Stimulated activated CD8-positive, alpha-beta memory T cell treated with anti-CD3 and anti-CD28 coated beads, Interleukin-15, amount 100 ng/mL, for 4 hours (primary cell): ENCODE measurements around the gene SLC25A10.
"Not testable (repeated sequence)": the region's sequence is repeated elsewhere in the genome, so short reads cannot be mapped to it uniquely, and the experiment has no call there.

Experiments used
- DNase-seq, 2 donors: peaks; one replicate each; pipeline ENCODE4 v3.0.0-alpha.2; 2020; ENCODE audit warnings: low read depth in 2 of 2

Gene SLC25A10

GRCh38 chr17:81722184-81723120 lies 10.4 kb downstream of the SLC25A10 start:
- no peak for DNase-seq

DNA sequence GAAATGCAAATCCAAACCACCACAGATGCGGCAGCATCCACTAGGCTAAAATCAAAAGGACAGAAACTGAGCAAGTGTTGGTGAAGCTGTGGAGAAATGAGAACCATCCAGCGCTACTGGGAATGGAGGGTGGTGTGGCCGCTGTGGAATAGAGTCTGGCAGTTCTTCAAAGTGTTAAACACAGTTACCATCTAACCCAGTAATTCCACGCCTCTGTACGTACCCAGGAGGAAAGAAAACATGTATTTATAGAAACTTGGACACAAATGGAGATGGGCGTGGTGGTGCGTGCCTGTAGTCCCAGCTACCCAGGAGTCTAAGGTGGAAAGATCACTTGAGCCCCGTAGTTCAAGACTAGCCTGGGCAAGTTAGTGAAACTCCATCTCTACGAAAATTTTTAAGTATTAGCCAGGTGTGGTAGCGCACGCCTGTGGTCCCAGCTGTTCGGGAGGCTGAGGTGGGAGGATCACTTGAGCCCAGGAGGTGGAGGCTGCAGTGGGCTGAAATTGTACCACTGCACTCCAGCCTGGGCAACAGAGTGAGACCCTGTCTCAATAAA lies 11.6 kb downstream of the SLC25A10 start:
- DNase-seq: no peak

DNA sequence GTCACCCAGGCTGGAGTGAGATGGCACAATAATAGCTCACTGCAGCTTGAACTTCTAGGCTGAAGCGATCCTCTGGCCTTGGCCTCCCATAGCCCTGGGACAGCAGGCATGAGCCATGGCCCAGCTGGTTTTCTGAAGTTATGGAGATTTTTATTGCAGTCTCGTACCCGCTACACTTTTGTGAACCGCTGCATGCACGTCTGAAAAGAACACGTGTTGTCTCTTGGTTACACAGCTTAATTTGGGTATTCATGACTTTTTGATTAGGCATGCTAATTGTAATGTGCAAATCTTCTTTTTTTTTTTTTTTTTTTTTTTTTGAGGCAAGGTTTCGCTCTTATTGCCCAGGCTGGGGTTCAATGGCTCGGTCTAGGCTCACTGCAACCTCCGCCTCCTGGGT lies 13.4 kb downstream of the SLC25A10 start:
- no peak for DNase-seq

DNA sequence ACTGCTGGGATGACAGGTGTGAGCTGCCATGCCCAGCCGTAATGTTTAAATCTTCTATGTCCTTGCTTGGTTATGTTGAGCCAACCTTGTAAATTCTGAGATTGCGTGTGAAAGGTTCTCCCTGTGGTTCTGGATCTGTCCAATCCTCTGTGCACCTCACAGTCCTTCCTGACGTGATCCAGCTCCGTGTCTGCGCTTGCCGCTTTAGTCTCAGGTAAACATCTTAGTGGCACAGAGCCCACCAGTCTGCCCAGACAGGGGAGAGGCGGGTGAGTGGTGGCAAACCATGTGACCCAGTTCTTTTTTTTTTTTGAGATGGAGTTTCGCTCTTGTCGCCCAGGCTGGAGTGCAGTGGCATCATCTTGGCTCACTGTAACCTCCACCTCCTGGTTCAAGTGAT lies 13.9 kb downstream of the SLC25A10 start:
- no peak for DNase-seq

GRCh38 chr17:81727324-81728031 lies 15.4 kb downstream of the SLC25A10 start:
- no peak for DNase-seq

DNA sequence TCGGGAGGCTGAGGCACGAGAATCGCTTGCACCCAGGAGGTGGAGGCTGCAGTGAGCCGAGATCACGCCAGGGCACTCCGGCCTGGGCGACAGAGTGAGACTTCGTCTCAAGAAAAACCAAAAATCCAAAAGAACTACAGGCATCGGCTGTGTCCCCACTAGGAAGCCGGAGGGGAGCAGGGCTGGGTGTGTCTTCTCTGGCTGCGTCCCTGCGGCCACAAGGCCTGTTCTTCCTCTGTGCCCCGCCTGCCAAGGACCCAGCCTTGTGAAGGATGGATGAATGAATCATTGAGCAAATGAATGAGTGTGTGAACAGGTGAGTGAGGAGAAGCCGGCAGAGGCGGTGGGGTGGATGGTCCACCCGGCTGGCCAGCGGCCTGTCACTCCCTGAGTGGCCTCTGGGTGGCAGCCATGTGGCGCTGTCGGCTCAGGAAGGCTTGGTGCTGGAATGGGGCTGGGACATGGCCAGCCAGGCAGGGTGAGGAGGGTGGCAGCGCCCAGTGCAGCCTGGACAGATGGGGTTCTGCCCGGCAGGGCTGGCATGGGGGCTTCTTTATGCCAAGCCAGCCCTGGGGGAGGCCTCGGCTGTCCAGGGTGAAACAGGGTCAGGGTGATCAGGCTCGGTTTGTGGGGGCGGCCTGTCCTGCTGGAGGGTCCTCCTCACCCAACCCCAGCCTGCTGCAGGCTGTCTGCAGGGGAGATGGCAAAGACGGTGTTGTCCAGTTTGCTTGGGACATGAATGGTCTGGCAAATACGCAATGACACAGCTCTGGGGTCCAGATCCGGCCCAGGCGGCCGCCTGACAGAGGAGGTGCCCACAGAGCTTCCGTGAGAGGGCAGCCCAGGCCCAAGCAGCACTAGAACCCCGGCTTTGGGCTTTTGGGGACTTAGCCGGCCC lies 21.7 kb downstream of the SLC25A10 start:
- no peak for DNase-seq

DNA sequence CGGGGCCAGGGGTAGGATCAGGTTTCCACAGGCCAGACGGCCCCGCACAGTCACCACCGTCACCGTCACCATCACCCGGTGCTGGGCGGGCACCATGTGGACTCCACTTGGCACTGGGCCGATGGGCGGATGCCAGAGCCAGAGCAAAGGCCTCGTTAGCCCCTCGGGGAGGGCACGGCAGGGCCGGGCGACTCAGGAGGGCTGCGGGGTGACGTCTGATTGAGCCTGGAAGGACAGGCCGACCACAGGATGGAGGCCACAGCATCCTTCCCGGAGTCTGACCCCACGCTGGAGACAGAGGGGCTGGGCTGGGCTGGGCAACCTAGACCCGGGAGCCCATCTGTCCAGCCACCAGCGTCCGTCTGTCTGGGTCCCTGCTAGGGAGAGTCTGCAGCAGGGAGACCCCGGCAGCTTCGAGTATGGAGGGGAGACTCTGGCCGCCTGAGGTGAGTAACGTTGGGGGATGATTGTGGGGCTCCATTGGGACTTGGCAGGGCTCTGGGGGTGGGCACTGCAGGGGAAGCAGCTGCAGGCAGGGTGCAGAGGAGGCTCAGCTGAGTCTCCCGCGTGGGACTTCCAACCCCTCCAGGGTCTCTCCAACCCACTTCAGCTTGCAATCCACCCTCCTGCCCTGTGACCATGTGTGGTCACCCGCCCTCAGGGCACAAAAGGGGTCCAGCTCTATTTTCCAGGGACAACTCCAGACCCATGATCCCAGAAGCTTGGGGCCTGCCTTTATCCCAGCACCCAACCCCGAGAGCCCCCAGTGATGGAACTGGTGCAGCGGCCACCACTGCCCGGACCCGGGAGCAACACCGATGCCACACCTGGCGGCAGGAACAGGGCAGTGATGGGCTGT lies 22.6 kb downstream of the SLC25A10 start:
- DNase-seq: no peak

GRCh38 chr17:81735264-81736102 lies 23.4 kb downstream of the SLC25A10 start:
- DNase-seq: no peak

- DNase-seq: no peak
Measured at GRCh38 chr17:81737947-81738800, 26.1 kb downstream of the SLC25A10 start.

DNA sequence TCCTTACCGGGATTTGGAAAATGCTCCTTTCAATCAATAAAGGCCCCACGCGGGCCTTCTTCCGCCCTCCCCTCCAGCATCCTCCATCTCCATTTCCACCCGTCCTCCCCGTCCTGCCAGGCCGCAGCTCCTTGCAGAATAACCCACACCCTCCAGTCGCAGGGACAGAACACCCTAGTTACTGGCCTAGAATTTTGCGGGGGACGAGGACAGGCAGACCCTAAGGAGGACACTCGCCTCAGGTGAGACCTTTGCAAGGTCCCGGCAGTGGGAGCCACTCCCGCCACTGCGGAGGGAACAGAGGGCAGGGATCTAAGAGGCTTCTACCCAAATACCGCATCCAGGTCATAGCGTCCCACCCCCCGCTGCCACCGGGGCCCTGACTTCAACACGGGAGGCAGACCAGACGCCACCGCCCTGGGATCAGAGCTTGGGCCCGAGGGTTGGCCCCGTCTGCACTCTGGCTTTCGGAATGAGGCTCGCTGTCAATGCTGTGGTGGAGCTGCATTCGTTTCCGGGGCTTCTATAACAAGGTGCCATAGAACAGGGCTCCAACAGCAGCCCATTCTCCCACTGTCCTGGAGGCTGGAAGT lies 26.8 kb downstream of the SLC25A10 start:
- DNase-seq: no peak

DNA sequence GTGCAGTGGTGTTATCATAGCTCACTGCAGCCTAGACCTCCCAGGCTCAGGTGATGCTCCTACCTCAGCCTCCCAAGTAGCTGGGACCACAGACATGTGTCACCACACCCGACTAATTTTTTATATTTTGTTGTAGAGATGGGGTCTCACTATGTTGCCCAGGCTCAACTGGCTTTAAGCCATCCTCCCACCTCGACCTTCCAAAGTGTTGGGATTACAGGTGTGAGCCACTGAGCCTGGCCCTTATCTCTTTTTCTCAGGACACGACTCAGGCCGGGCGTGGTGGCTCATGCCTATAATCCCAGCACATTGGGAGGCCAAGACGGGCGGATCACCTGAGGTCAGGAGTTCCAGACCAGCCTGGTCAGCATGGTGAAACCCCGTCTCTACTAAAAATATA lies 27.5 kb downstream of the SLC25A10 start:
- DNase-seq: not testable (repeated sequence)

- DNase-seq: no peak
Measured at GRCh38 chr17:81740395-81740961, 28.4 kb downstream of the SLC25A10 start.

- DNase-seq: no peak
Measured at GRCh38 chr17:81741049-81741593, 29.0 kb downstream of the SLC25A10 start.

DNA sequence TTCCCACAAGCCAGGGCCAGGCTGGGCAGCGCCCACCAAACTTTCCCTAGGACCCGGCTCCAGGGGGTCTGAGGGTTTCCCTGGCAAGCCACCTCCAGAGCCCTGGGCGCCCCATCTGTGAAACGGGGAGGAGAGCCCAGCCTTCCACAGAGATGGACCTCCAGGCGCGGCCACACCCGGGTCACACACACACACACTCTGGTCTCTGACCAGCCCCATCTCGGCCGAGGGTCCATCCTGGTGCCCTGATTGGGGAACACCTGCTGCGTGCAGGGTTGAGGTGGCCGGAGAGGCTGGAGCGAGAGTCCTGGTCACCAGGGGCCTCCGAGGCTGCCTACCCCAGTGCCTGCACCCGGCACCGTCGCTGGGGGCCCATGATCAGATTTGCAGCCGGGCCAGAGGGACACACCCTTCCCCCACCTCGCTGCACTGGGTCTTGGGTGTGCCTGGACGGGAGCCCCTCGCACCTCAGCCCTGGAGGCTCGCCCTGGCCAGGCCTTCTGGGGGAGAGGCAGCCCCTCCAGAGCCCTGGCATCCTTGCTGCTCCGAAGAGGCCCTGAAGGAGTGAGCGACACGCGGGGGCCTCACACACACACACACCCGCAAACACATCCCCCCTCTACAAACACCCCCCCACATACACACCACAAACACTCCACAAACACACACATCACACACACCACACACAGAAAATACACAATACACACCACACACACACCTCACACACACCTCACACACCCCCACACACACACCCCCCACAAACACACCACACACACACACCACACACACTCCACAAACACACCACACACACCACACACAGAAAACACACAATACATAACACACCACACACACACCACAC lies 29.7 kb downstream of the SLC25A10 start:
- DNase-seq: no peak
